K562 (cell line): Measurements from ENCODE around the gene EMC8. TPM values are rescaled to one million over a fixed set of nuclear protein-coding genes. Genes with fewer than 3 reads are reported as not detected.

Experiments
- ATAC-seq: fragments of 200-7000 bp; cut with Tn5 transposase; 3 replicates; pipeline ENCODE4 v1.9.1; 2020; ENCODE audit warnings: moderate library complexity
- BruUV-seq: library from RNA; stranded (reverse); fragments of 400-500 nt; replicated peaks from 2 replicates; lab custom pipeline; 2021; lab: Mats Ljungman, UMichigan
- CTCF ChIA-PET: fragments of 300-600 bp; formaldehyde crosslinking; extraction: SDS; loops from one replicate; lab custom pipeline; 2021; ENCODE audit warnings: low intra/inter-chr PET ratio; lab: Yijun Ruan, JAX
- POLR2A ChIA-PET: fragments of 300-600, 350-650 bp; sonication (Branson Sonifier 250); formaldehyde crosslinking; extraction: SDS; loops from one replicate; lab custom pipeline; 2021; ENCODE audit warnings: antibody characterized with exemption, inconsistent platforms; lab: Yijun Ruan, JAX
- DNase-seq, 4 experiments: peaks; one replicate each; pipeline versions ENCODE4 v3.0.0 to v3.0.0-alpha.2; 2011 to 2018; ENCODE audit warnings: low spot score in 3 of 4, mixed read lengths in 3 of 4; ENCODE audit errors: extremely low read depth in 1 of 4
- FAIRE-seq: peaks from 2 replicates; lab custom pipeline; 2011; peaks lifted over from hg19 to GRCh38; lab: Jason Lieb, UNC
- H2AFZ ChIP-seq: 2 replicates; pipeline ENCODE4 v1.6.0; 2011; ENCODE audit warnings: low read depth, low read length, control low read depth, inconsistent platforms
- H3K27ac ChIP-seq: fragments of 200-600 bp; 3 replicates; pipeline ENCODE4 v1.8.0; 2011; ENCODE audit warnings: low read depth, mild to moderate bottlenecking, control low read depth, inconsistent platforms, low read length, moderate library complexity, mixed read lengths; ENCODE audit errors: extremely low read depth
- H3K27me3 ChIP-seq, 2 experiments: fragments of 300-600 bp in 1 of 2; 2 replicates in 1 of 2; 3 replicates in 1 of 2; pipeline versions ENCODE4 v1.6.0 to v1.8.0; 2011; ENCODE audit warnings: inconsistent platforms in 2 of 2, low read length in 2 of 2, mild to moderate bottlenecking in 1 of 2, mixed read lengths in 1 of 2, moderate library complexity in 1 of 2; ENCODE audit not compliant: control insufficient read depth in 2 of 2, insufficient read depth in 2 of 2
- H3K36me3 ChIP-seq: fragments of 300-600 bp; 3 replicates; pipeline ENCODE4 v1.8.0; 2011; ENCODE audit warnings: mild to moderate bottlenecking, low read length, inconsistent platforms; ENCODE audit not compliant: control insufficient read depth, insufficient read depth
- H3K4me1 ChIP-seq, 2 experiments: fragments of 200-600 bp in 1 of 2; replicated peaks in 1 of 2; 2 replicates in 1 of 2; 3 replicates in 1 of 2; pipeline versions ENCODE4 v1.5.1 to v1.8.0; 2011; ENCODE audit warnings: inconsistent platforms in 2 of 2, low read length in 2 of 2, mild to moderate bottlenecking in 1 of 2, mixed read lengths in 1 of 2, moderate library complexity in 1 of 2; ENCODE audit not compliant: control insufficient read depth in 2 of 2, insufficient read depth in 2 of 2
- H3K4me2 ChIP-seq: 2 replicates; pipeline ENCODE4 v1.6.1; 2011; ENCODE audit warnings: low read length, control low read depth, inconsistent platforms, mixed read lengths; ENCODE audit not compliant: insufficient read depth
- H3K4me3 ChIP-seq: fragments of 200-600 bp; sonication (generic), shearing (Covaris generic); 2 replicates; pipeline ENCODE4 v1.5.1; 2016; ENCODE audit warnings: control low read depth, inconsistent platforms
- H3K79me2 ChIP-seq: fragments of 200-600 bp; 3 replicates; pipeline ENCODE4 v1.8.0; 2011; ENCODE audit warnings: low read length, inconsistent platforms; ENCODE audit not compliant: control insufficient read depth, insufficient read depth
- H3K9ac ChIP-seq, 2 experiments: 2 replicates each; pipeline versions ENCODE4 v1.6.0 to v1.6.1; 2011; ENCODE audit warnings: low read depth in 2 of 2, low read length in 2 of 2, control low read depth in 1 of 2, inconsistent platforms in 1 of 2, mild to moderate bottlenecking in 1 of 2, mixed read lengths in 1 of 2; ENCODE audit not compliant: insufficient read depth in 1 of 2
- H3K9me1 ChIP-seq: one replicate; pipeline ENCODE4 v1.6.0; 2011; ENCODE audit warnings: inconsistent platforms, mild to moderate bottlenecking, low read length, moderate library complexity; ENCODE audit not compliant: control insufficient read depth, insufficient read depth
- H3K9me3 ChIP-seq: replicated peaks from 2 replicates; pipeline ENCODE4 v1.5.1; 2011; ENCODE audit warnings: low read depth, low read length, inconsistent platforms; ENCODE audit not compliant: control insufficient read depth, insufficient read depth
- H4K20me1 ChIP-seq: replicated peaks from 2 replicates; pipeline ENCODE4 v1.6.1; 2011; ENCODE audit warnings: low read length, inconsistent platforms, mixed read lengths; ENCODE audit not compliant: control insufficient read depth, insufficient read depth
- ADNP ChIP-seq: fragments of 200-800 bp; sonication (Bioruptor generic); IDR thresholded peaks from 2 replicates; pipeline ENCODE4 v1.6.1; 2016; ENCODE audit warnings: missing genetic modification characterization, missing compliant biosample characterization
- CHD2 ChIP-seq: IDR thresholded peaks from 2 replicates; pipeline ENCODE4 v1.6.1; 2011; ENCODE audit warnings: low read depth, low read length
- CTBP1 ChIP-seq: fragments of 450-650 bp; IDR thresholded peaks from 2 replicates; pipeline ENCODE4 v1.6.1; 2016; ENCODE audit warnings: borderline replicate concordance
- ETV1 ChIP-seq: fragments of 450-650 bp; conservative IDR thresholded peaks from 2 replicates; pipeline ENCODE4 v1.6.1; 2016; ENCODE audit warnings: missing genetic modification characterization, control low read depth, low read depth, missing compliant biosample characterization
- HDAC8 ChIP-seq: fragments of 450-650 bp; IDR thresholded peaks from 2 replicates; pipeline ENCODE4 v1.6.1; 2016; ENCODE audit warnings: mild to moderate bottlenecking, missing genetic modification characterization, moderate library complexity, missing compliant biosample characterization
- LARP7 ChIP-seq: fragments of 450-650 bp; IDR thresholded peaks from 2 replicates; pipeline ENCODE4 v1.6.1; 2016
- MEIS2 ChIP-seq: fragments of 450-650 bp; IDR thresholded peaks from 2 replicates; pipeline ENCODE4 v1.6.1; 2014; ENCODE audit warnings: mild to moderate bottlenecking; ENCODE audit not compliant: partially characterized antibody
- MIER1 ChIP-seq: fragments of 450-650 bp; IDR thresholded peaks from 2 replicates; pipeline ENCODE4 v1.6.1; 2016; ENCODE audit warnings: antibody characterized with exemption, mild to moderate bottlenecking, low read depth
- MTF1 ChIP-seq: fragments of 250-450 bp; sonication (Bioruptor Pico); IDR thresholded peaks from 2 replicates; pipeline ENCODE4 v1.9.0; 2021; ENCODE audit warnings: moderate library complexity, mild to moderate bottlenecking, inconsistent platforms, borderline replicate concordance
- NFXL1 ChIP-seq: fragments of 450-650 bp; formaldehyde crosslinking; IDR thresholded peaks from 2 replicates; pipeline ENCODE4 v1.4.0; 2021; ENCODE audit warnings: mild to moderate bottlenecking
- NR2F6 ChIP-seq: fragments of 450-650 bp; formaldehyde crosslinking; IDR thresholded peaks from 2 replicates; pipeline ENCODE4 v1.4.0; 2020; ENCODE audit warnings: mild to moderate bottlenecking
- SPI1 ChIP-seq: IDR thresholded peaks from 2 replicates; pipeline ENCODE4 v1.6.1; 2011; ENCODE audit warnings: low read depth, low read length, control low read depth, borderline replicate concordance
- WGBS: fragments of 100-300 bp; shearing (Covaris generic); methylation state at CpG from one replicate; pipeline ENCODE4 v1.1.6; 2016; ENCODE audit warnings: low coverage, mixed read lengths; ENCODE audit not compliant: insufficient coverage; ENCODE audit errors: missing lambda C conversion rate; 5-methylcytosine and 5-hydroxymethylcytosine counted together
- in situ Hi-C: fragments of 300-500 bp; cut with MboI; formaldehyde crosslinking; loops from 4 replicates; pipeline ENCODE4 v1.15.0; 2018; ENCODE audit warnings: inconsistent platforms, mixed read lengths
- intact Hi-C: fragments of 100-400 bp; cut with micrococcal nuclease; formaldehyde crosslinking; loops from 2 replicates; pipeline ENCODE4 v1.14.2; 2022
- polyA plus RNA-seq, 8 experiments: library from polyadenylated mRNA; depleted of rRNA in 4 of 8; stranded (reverse) in 5 of 8; unstranded in 3 of 8; fragments of >200 nt; fragmentation: Nextera tagmentation in 2 of 8; fragmentation: Illumina TruSeq in 1 of 8; extraction: Ambion mirVana in 2 of 8; extraction: Trizol in 1 of 8; gene quantifications; 2 replicates each; pipeline versions ENCODE4 v1.2.1 to v1.2.3, GENCODE V29; 2011 to 2014; ENCODE audit warnings: inconsistent platforms in 1 of 8, missing spikeins in 1 of 8
- total RNA-seq, 7 experiments: library from RNA; depleted of rRNA in 6 of 7; stranded (reverse); fragments of >200 nt in 6 of 7; fragmentation: Illumina TruSeq in 2 of 7; extraction: Trizol in 2 of 7; gene quantifications; 2 replicates each; pipeline versions ENCODE4 v1.2.1 to v1.2.3, GENCODE V29; 2011 to 2021; ENCODE audit warnings: low replicate concordance in 1 of 7
- TF ChIP-seq, protein P1 (sequence below): fragments of 200-800 bp; sonication (Bioruptor generic); IDR thresholded peaks from 2 replicates; pipeline ENCODE4 v1.6.1; 2017; ENCODE audit warnings: missing genetic modification characterization, missing compliant biosample characterization

The EMC8 gene
- total and polyA plus RNA-seq, 9 of the 15 experiments (the other 6 are each of a cell fraction or from before 2014, with no cell fraction given) = 11.4 to 81.8 (median 48.6) TPM

DNA sequence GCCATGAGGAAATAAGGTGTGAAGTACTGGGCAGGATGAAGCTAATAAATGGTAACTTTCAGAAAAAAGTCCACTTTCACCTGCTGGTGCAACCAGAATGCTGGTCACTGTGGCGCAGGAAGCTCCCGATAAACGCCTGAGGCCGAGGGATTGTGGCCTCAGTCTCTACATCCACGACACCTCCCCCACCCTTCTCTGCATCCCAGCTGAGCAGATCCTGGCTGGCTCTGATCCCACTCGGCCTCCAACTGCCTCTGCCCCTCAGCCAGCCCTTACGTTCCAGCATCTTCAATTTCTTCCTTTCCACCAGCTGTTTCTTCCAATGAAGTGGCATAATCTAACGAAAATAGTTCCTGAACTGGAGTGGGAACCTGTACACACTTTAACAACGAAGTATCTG, 49.6 kb upstream of the EMC8 start:
- Histone ChIP-seq H3K9ac (no peak overlapping the region), H2AFZ (no peak overlapping the region), H3K4me1 (peaks cover 0 to 17% of the 10 kb centered on the region in 2 experiments; a peak in 3 of 5 replicates), H3K9me3 (no peaks in the 10 kb centered on the region), H3K27ac (no peak overlapping the region), H3K4me2 (no peak overlapping the region), H3K9me1 (no peaks in the 10 kb centered on the region), H3K27me3 (peaks cover 39 to 72% of the 10 kb centered on the region in 2 experiments), H3K4me3 (no peak overlapping the region), H3K36me3 (no peaks in the 10 kb centered on the region), H4K20me1 (peaks cover 3% of the 10 kb centered on the region; the same call in 1 of the 2 replicates), H3K79me2 (no peaks in the 10 kb centered on the region)
- in situ Hi-C loops (no loop called here), intact Hi-C loops (no loop called here)
- CTCF ChIA-PET = no interaction called here
- FAIRE-seq (no peak), ATAC-seq (no peak), DNase-seq (no peak)
- no TSS peak for BruUV-seq
- TF ChIP-seq NFXL1 = no peak
- no peak for TF ChIP-seq HDAC8 (tag)
- TF ChIP-seq, protein P1, sequence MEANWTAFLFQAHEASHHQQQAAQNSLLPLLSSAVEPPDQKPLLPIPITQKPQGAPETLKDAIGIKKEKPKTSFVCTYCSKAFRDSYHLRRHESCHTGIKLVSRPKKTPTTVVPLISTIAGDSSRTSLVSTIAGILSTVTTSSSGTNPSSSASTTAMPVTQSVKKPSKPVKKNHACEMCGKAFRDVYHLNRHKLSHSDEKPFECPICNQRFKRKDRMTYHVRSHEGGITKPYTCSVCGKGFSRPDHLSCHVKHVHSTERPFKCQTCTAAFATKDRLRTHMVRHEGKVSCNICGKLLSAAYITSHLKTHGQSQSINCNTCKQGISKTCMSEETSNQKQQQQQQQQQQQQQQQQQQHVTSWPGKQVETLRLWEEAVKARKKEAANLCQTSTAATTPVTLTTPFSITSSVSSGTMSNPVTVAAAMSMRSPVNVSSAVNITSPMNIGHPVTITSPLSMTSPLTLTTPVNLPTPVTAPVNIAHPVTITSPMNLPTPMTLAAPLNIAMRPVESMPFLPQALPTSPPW (CRISPR knock-in tag) = no peak
- TF ChIP-seq ETV1 (tag) = no peak
- no peak for TF ChIP-seq CTBP1
- TF ChIP-seq ADNP (tag) = no peak
- TF ChIP-seq NR2F6 (CRISPR knock-in tag) = no peak
- no peak for TF ChIP-seq SPI1
- TF ChIP-seq MTF1 (CRISPR knock-in tag) = no peak
- TF ChIP-seq LARP7 = no peak
- TF ChIP-seq MEIS2 = no peak
- TF ChIP-seq CHD2 = no peak
- TF ChIP-seq MIER1 = no peak
- POLR2A ChIA-PET = interaction anchor here (0.5 to 1.2 kb wide), 3 partner anchors 12 to 55 kb away, joined by 3 to 5 read pairs (median 5); no protein-coding TSS in a partner anchor
- WGBS = 4% methylated on average over 9 of the region's 9 CpGs
